ENCODE data around the gene WWC2.

DNA sequence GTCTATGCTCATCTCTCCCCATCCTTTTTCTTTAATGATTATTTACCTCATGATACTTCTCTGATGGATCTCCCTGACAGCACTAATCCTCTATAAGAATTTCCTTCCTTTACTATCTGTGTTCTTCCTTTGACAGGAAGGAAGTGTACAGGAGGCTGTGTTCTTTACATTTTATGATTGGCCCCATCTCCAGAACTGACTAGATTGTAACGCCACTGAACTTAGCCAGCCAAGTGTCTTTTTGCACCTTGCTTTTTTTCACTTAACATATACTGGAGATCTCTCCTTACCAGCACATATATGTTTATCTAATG, 3.9 kb upstream of the WWC2 start:
- TF ChIP-seq EZH2phosphoT487 (IDR thresholded peaks at IDR 0.05; ENCODE audit: borderline replicate concordance, low read length): no peak
- TF ChIP-seq, protein P1, sequence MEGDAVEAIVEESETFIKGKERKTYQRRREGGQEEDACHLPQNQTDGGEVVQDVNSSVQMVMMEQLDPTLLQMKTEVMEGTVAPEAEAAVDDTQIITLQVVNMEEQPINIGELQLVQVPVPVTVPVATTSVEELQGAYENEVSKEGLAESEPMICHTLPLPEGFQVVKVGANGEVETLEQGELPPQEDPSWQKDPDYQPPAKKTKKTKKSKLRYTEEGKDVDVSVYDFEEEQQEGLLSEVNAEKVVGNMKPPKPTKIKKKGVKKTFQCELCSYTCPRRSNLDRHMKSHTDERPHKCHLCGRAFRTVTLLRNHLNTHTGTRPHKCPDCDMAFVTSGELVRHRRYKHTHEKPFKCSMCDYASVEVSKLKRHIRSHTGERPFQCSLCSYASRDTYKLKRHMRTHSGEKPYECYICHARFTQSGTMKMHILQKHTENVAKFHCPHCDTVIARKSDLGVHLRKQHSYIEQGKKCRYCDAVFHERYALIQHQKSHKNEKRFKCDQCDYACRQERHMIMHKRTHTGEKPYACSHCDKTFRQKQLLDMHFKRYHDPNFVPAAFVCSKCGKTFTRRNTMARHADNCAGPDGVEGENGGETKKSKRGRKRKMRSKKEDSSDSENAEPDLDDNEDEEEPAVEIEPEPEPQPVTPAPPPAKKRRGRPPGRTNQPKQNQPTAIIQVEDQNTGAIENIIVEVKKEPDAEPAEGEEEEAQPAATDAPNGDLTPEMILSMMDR (IDR thresholded peaks at IDR 0.05; ENCODE audit: low read depth, low read length, poor library complexity, severe bottlenecking): no peak

Measured in DOHH2 (cell line).